ENCODE results near the gene ZCCHC24. TPM values are rescaled to one million over a fixed set of nuclear protein-coding genes. Genes with fewer than 3 reads are reported as not detected.

ZCCHC24 gene
- total and polyA plus RNA-seq, 2 donors (not counting 3 experiments of a cell fraction or from before 2014, with no cell fraction given): 5.2 to 8.4 TPM

GRCh38 chr10:79356104-79356503 lies 89.3 kb downstream of the ZCCHC24 start:
- Histone ChIP-seq H4K20me1 (replicated peaks; ENCODE audit: control insufficient read depth, extremely low read depth, insufficient read depth, low read length) (no peaks in the 10 kb centered on the region), H3K4me3 (replicated peaks in 1 of 3; ENCODE audit: insufficient read depth in 1 of 3, low read depth in 1 of 3, low read length in 3 of 3) (no peak overlapping the region), H3K36me3 (ENCODE audit: control insufficient read depth in 2 of 2, extremely low read depth in 1 of 2, insufficient read depth in 2 of 2, low read length in 2 of 2) (peaks cover 3 to 24% of the 10 kb centered on the region in 2 experiments), H3K4me1 (ENCODE audit: control insufficient read depth, extremely low read depth, insufficient read depth, low read length) (no peaks in the 10 kb centered on the region), H2AFZ (ENCODE audit: low read depth, low read length) (no peak overlapping the region), H3K4me2 (ENCODE audit: insufficient read depth, low read length) (no peak overlapping the region), H3K27me3 (ENCODE audit: control insufficient read depth in 2 of 2, insufficient read depth in 2 of 2, low read length in 2 of 2) (no peaks in the 10 kb centered on the region), H3K79me2 (ENCODE audit: control insufficient read depth, insufficient read depth, low read length) (no peaks in the 10 kb centered on the region), H3K9ac (replicated peaks; ENCODE audit: extremely low read depth, insufficient read depth, low read length) (no peak overlapping the region), H3K9me1 (replicated peaks; ENCODE audit: control insufficient read depth, extremely low read depth, insufficient read depth, low read length) (no peaks in the 10 kb centered on the region), H3K27ac (ENCODE audit: insufficient read depth, low read depth, low read length) (no peak overlapping the region), H3K9me3 (replicated peaks; ENCODE audit: control insufficient read depth, insufficient read depth, low read length) (no peaks in the 10 kb centered on the region)
- dilution Hi-C loops (cut with MboI; ENCODE audit: extremely low pct_ligation_motif_present, low sequenced_read_pairs) (no loop called here), intact Hi-C loops (cut with micrococcal nuclease) (no loop called here)
- POLR2A ChIA-PET: no interaction called here
- DNase-seq (ENCODE audit: low read depth, low spot score) (no peak), FAIRE-seq (no peak)
- TF ChIP-seq, protein P1, sequence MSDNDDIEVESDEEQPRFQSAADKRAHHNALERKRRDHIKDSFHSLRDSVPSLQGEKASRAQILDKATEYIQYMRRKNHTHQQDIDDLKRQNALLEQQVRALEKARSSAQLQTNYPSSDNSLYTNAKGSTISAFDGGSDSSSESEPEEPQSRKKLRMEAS (IDR thresholded peaks at IDR 0.05; ENCODE audit: insufficient read depth, insufficient read length): no peak
- no peak for TF ChIP-seq GATA2 (IDR thresholded peaks at IDR 0.05; ENCODE audit: insufficient read depth, insufficient read length, low read depth, low read length)
- no peak for TF ChIP-seq CTCF (IDR thresholded peaks at IDR 0.05; ENCODE audit: extremely low read depth in 1 of 2, insufficient read depth in 1 of 2, low read depth in 1 of 2, low read length in 2 of 2)
- no peak for TF ChIP-seq FOS (IDR thresholded peaks at IDR 0.05; ENCODE audit: borderline replicate concordance, insufficient read depth, low read length)
- TF ChIP-seq JUN (IDR thresholded peaks at IDR 0.05; ENCODE audit: borderline replicate concordance, insufficient read depth, insufficient read length, low read depth): no peak
- no TSS peak for BruUV-seq (replicated peaks)
- CTCF ChIA-PET: interaction anchor here (1.3 kb wide), 1 partner anchor 18 kb away, joined by 3 read pairs; no protein-coding TSS in a partner anchor

Data from endothelial cell of umbilical vein (primary cell).